ENCODE results near the gene ERBB3. TPM values are rescaled to one million over a fixed set of nuclear protein-coding genes. Genes with fewer than 3 reads are reported as not detected.

Gene ERBB3
- total RNA-seq, 1 donor from 2014 or later = 221 TPM

DNA sequence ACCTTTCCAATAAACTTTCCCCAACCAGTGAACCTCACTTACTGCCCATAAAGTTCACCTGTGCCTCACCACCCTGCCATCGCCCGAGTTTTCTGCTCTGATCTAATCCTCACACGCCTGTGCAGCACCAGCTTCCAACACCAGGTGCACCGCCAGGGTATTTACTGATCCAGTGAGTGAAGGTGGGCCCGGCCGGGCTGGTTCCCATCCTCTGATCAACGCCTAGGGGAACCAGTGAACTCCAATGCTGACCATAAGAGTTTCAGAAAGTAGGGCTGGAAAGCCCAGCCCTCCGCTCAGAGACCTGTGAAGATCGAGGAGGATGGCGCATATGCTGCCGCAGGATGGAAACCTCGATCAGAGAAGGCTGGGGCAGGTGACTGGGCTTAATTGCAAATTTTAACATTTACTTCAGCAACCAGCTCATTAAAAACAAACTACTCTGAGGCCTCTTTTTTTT, 71.7 kb downstream of the ERBB3 start:
- Mint-ChIP-seq H3K9me3 (ENCODE audit: low read depth) (no peaks in the 10 kb centered on the region), H3K27ac (peak overlapping the region; percentile 97), H3K4me3 (ENCODE audit: low read depth) (peak overlapping the region; percentile 94), H3K4me1 (ENCODE audit: low read depth) (peaks cover 16% of the 10 kb centered on the region), H3K36me3 (ENCODE audit: insufficient read depth) (peaks cover 10% of the 10 kb centered on the region), H3K27me3 (no peaks in the 10 kb centered on the region)
- DNase-seq (ENCODE audit: low spot score, unreplicated experiment) = no peak
- TF ChIP-seq, protein P1, sequence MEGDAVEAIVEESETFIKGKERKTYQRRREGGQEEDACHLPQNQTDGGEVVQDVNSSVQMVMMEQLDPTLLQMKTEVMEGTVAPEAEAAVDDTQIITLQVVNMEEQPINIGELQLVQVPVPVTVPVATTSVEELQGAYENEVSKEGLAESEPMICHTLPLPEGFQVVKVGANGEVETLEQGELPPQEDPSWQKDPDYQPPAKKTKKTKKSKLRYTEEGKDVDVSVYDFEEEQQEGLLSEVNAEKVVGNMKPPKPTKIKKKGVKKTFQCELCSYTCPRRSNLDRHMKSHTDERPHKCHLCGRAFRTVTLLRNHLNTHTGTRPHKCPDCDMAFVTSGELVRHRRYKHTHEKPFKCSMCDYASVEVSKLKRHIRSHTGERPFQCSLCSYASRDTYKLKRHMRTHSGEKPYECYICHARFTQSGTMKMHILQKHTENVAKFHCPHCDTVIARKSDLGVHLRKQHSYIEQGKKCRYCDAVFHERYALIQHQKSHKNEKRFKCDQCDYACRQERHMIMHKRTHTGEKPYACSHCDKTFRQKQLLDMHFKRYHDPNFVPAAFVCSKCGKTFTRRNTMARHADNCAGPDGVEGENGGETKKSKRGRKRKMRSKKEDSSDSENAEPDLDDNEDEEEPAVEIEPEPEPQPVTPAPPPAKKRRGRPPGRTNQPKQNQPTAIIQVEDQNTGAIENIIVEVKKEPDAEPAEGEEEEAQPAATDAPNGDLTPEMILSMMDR (IDR thresholded peaks at IDR 0.05; ENCODE audit: unreplicated experiment) = peak; percentile 70

DNA sequence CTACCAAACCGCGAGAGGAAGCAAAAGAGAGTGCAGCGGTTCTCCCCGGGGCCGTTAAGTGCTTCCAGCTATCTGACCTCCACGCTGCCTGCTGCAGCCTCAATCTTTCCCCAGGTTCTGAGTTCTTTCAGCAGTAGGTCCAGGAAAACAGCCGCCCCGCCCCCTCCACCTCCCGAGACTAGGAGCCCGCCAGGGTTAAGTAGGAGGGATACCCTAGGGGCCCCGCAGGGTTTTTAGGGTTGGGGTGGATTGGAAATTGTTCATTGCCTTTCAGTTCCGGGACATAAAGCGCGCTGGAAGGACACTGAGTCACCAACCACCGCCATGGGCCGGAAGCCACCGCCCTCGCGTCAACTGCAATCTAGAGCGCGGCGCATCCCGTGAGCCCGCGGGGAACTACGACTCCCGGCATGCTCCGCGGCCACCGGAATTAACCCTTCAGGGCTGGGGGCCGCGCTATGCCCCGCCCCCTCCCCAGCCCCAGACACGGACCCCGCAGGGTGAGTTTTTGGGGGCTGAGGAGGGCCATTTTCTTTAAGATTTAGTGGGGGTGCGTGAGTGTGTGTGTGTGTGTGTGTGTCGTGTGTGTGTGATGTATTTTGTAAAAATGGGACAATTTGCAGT, 72.3 kb downstream of the ERBB3 start, which contains the start of gene MYL6B:
MYL6B (plus strand) TSS at position 456 of the 624 bp plus-strand sequence. CDS start 1,332 bp downstream, outside the sequence.
- H3K4me1 Mint-ChIP-seq (ENCODE audit: low read depth) = peaks cover 17% of the 10 kb centered on the region
- DNase-seq (ENCODE audit: low spot score, unreplicated experiment) = peak; percentile 74
- peaks cover 10% of the 10 kb centered on the region for H3K36me3 Mint-ChIP-seq (ENCODE audit: insufficient read depth)
- peak within 1 kb of the TSS; percentile 94 for H3K4me3 Mint-ChIP-seq (ENCODE audit: low read depth)
- H3K9me3 Mint-ChIP-seq (ENCODE audit: low read depth) = no peaks in the 10 kb centered on the region
- peak within 1 kb of the TSS; percentile 97 for H3K27ac Mint-ChIP-seq
- TF ChIP-seq, protein P1 (IDR thresholded peaks at IDR 0.05; ENCODE audit: unreplicated experiment) = no peak
- H3K27me3 Mint-ChIP-seq = no peaks in the 10 kb centered on the region

Other genes starting within 250 kb of the ERBB3 start
- gene MMP19, start 237.2 kb upstream of the ERBB3 start, total RNA-seq = 0.62 and 0.89 TPM in 2 replicates
- gene PYM1, start 152.3 kb upstream of the ERBB3 start, total RNA-seq = 38.0 and 42.8 TPM in 2 replicates
- gene DGKA, start 149.0 kb upstream of the ERBB3 start, total RNA-seq = 10.2 and 16.8 TPM in 2 replicates
- 3.7 and 6.3 TPM in 2 replicates for gene PMEL, start 114.1 kb upstream of the ERBB3 start, total RNA-seq
- gene CDK2, start 113.3 kb upstream of the ERBB3 start, total RNA-seq = 62.1 and 66.9 TPM in 2 replicates
- gene RAB5B, start 106.1 kb upstream of the ERBB3 start, total RNA-seq = 111 and 116 TPM in 2 replicates
- gene SUOX, start 82.9 kb upstream of the ERBB3 start, total RNA-seq = 44.8 and 45.6 TPM in 2 replicates
- gene IKZF4, start 59.1 kb upstream of the ERBB3 start, total RNA-seq = 20.6 and 21.0 TPM in 2 replicates
- 30.2 and 39.3 TPM in 2 replicates for gene RPS26, start 38.2 kb upstream of the ERBB3 start, total RNA-seq
- gene PA2G4, start 24.4 kb downstream of the ERBB3 start, total RNA-seq = 103 and 106 TPM in 2 replicates
- 3,912 and 3,916 TPM in 2 replicates for gene RPL41, start 36.5 kb downstream of the ERBB3 start, total RNA-seq
- 12.0 and 13.8 TPM in 2 replicates for gene ZC3H10, start 38.1 kb downstream of the ERBB3 start, total RNA-seq
- 102 TPM in 2 replicates for gene ESYT1, start 48.1 kb downstream of the ERBB3 start, total RNA-seq
- gene MYL6B, start 72.4 kb downstream of the ERBB3 start, total RNA-seq = 169 and 172 TPM in 2 replicates
- 1,155 and 1,178 TPM in 2 replicates for gene MYL6, start 78.2 kb downstream of the ERBB3 start, total RNA-seq
- gene SMARCC2, start 109.3 kb downstream of the ERBB3 start, total RNA-seq = 202 and 207 TPM in 2 replicates
- 50.0 and 50.8 TPM in 2 replicates for gene RNF41, start 141.8 kb downstream of the ERBB3 start, total RNA-seq
- gene NABP2, start 144.2 kb downstream of the ERBB3 start, total RNA-seq = 37.9 and 40.5 TPM in 2 replicates
- 62.9 and 65.2 TPM in 2 replicates for gene SLC39A5, start 149.9 kb downstream of the ERBB3 start, total RNA-seq
- 60.3 and 64.3 TPM in 2 replicates for gene ANKRD52, start 178.2 kb downstream of the ERBB3 start, total RNA-seq
- gene COQ10A, start 186.8 kb downstream of the ERBB3 start, total RNA-seq = 23.6 and 24.6 TPM in 2 replicates
- 209 and 216 TPM in 2 replicates for gene CS, start 220.2 kb downstream of the ERBB3 start, total RNA-seq
- gene CNPY2, start 235.8 kb downstream of the ERBB3 start, total RNA-seq = 225 and 230 TPM in 2 replicates